K562 (cell line): ENCODE measurements around the gene MYO1D. TPM values are rescaled to one million over a fixed set of nuclear protein-coding genes. Genes with fewer than 3 reads are reported as not detected.

Experiments used
- ATAC-seq: fragments of 200-7000 bp; cut with Tn5 transposase; 3 replicates; pipeline ENCODE4 v1.9.1; 2020; ENCODE audit warnings: moderate library complexity
- BruUV-seq: library from RNA; stranded (reverse); fragments of 400-500 nt; replicated peaks from 2 replicates; lab custom pipeline; 2021; lab: Mats Ljungman, UMichigan
- CTCF ChIA-PET: fragments of 300-600 bp; formaldehyde crosslinking; extraction: SDS; loops from one replicate; lab custom pipeline; 2021; ENCODE audit warnings: low intra/inter-chr PET ratio; lab: Yijun Ruan, JAX
- POLR2A ChIA-PET: fragments of 300-600, 350-650 bp; sonication (Branson Sonifier 250); formaldehyde crosslinking; extraction: SDS; loops from one replicate; lab custom pipeline; 2021; ENCODE audit warnings: antibody characterized with exemption, inconsistent platforms; lab: Yijun Ruan, JAX
- DNase-seq, 4 experiments: peaks; one replicate each; pipeline versions ENCODE4 v3.0.0 to v3.0.0-alpha.2; 2011 to 2018; ENCODE audit warnings: low spot score in 3 of 4, mixed read lengths in 3 of 4; ENCODE audit errors: extremely low read depth in 1 of 4
- FAIRE-seq: peaks from 2 replicates; lab custom pipeline; 2011; peaks lifted over from hg19 to GRCh38; lab: Jason Lieb, UNC
- H2AFZ ChIP-seq: 2 replicates; pipeline ENCODE4 v1.6.0; 2011; ENCODE audit warnings: low read depth, low read length, control low read depth, inconsistent platforms
- H3K27ac ChIP-seq: fragments of 200-600 bp; 3 replicates; pipeline ENCODE4 v1.8.0; 2011; ENCODE audit warnings: low read depth, mild to moderate bottlenecking, control low read depth, inconsistent platforms, low read length, moderate library complexity, mixed read lengths; ENCODE audit errors: extremely low read depth
- H3K27me3 ChIP-seq, 2 experiments: fragments of 300-600 bp in 1 of 2; 2 replicates in 1 of 2; 3 replicates in 1 of 2; pipeline versions ENCODE4 v1.6.0 to v1.8.0; 2011; ENCODE audit warnings: inconsistent platforms in 2 of 2, low read length in 2 of 2, mild to moderate bottlenecking in 1 of 2, mixed read lengths in 1 of 2, moderate library complexity in 1 of 2; ENCODE audit not compliant: control insufficient read depth in 2 of 2, insufficient read depth in 2 of 2
- H3K36me3 ChIP-seq: fragments of 300-600 bp; 3 replicates; pipeline ENCODE4 v1.8.0; 2011; ENCODE audit warnings: mild to moderate bottlenecking, low read length, inconsistent platforms; ENCODE audit not compliant: control insufficient read depth, insufficient read depth
- H3K4me1 ChIP-seq, 2 experiments: fragments of 200-600 bp in 1 of 2; replicated peaks in 1 of 2; 2 replicates in 1 of 2; 3 replicates in 1 of 2; pipeline versions ENCODE4 v1.5.1 to v1.8.0; 2011; ENCODE audit warnings: inconsistent platforms in 2 of 2, low read length in 2 of 2, mild to moderate bottlenecking in 1 of 2, mixed read lengths in 1 of 2, moderate library complexity in 1 of 2; ENCODE audit not compliant: control insufficient read depth in 2 of 2, insufficient read depth in 2 of 2
- H3K4me2 ChIP-seq: 2 replicates; pipeline ENCODE4 v1.6.1; 2011; ENCODE audit warnings: low read length, control low read depth, inconsistent platforms, mixed read lengths; ENCODE audit not compliant: insufficient read depth
- H3K4me3 ChIP-seq: fragments of 200-600 bp; sonication (generic), shearing (Covaris generic); 2 replicates; pipeline ENCODE4 v1.5.1; 2016; ENCODE audit warnings: control low read depth, inconsistent platforms
- H3K79me2 ChIP-seq: fragments of 200-600 bp; 3 replicates; pipeline ENCODE4 v1.8.0; 2011; ENCODE audit warnings: low read length, inconsistent platforms; ENCODE audit not compliant: control insufficient read depth, insufficient read depth
- H3K9ac ChIP-seq, 2 experiments: 2 replicates each; pipeline versions ENCODE4 v1.6.0 to v1.6.1; 2011; ENCODE audit warnings: low read depth in 2 of 2, low read length in 2 of 2, control low read depth in 1 of 2, inconsistent platforms in 1 of 2, mild to moderate bottlenecking in 1 of 2, mixed read lengths in 1 of 2; ENCODE audit not compliant: insufficient read depth in 1 of 2
- H3K9me1 ChIP-seq: one replicate; pipeline ENCODE4 v1.6.0; 2011; ENCODE audit warnings: inconsistent platforms, mild to moderate bottlenecking, low read length, moderate library complexity; ENCODE audit not compliant: control insufficient read depth, insufficient read depth
- H3K9me3 ChIP-seq: replicated peaks from 2 replicates; pipeline ENCODE4 v1.5.1; 2011; ENCODE audit warnings: low read depth, low read length, inconsistent platforms; ENCODE audit not compliant: control insufficient read depth, insufficient read depth
- H4K20me1 ChIP-seq: replicated peaks from 2 replicates; pipeline ENCODE4 v1.6.1; 2011; ENCODE audit warnings: low read length, inconsistent platforms, mixed read lengths; ENCODE audit not compliant: control insufficient read depth, insufficient read depth
- ESRRB ChIP-seq: fragments of 250-450 bp; sonication (Bioruptor Pico); IDR thresholded peaks from 2 replicates; pipeline ENCODE4 v1.5.0; 2020; ENCODE audit warnings: mild to moderate bottlenecking, moderate library complexity, borderline replicate concordance
- KDM5B ChIP-seq: fragments of 200-600 bp; sonication (generic); IDR thresholded peaks from 2 replicates; pipeline ENCODE4 v1.6.1; 2012; ENCODE audit warnings: low read depth, mild to moderate bottlenecking, moderate library complexity, low read length, control low read depth, inconsistent platforms; ENCODE audit not compliant: insufficient replicate concordance
- PTTG1 ChIP-seq: fragments of 450-650 bp; IDR thresholded peaks from 2 replicates; pipeline ENCODE4 v1.6.1; 2016; ENCODE audit warnings: low read depth, mild to moderate bottlenecking, missing genetic modification characterization, missing compliant biosample characterization
- SP2 ChIP-seq: IDR thresholded peaks from 2 replicates; pipeline ENCODE4 v1.6.1; 2011; ENCODE audit warnings: mild to moderate bottlenecking, low read depth, low read length, moderate library complexity; ENCODE audit not compliant: poor library complexity, severe bottlenecking; ENCODE audit errors: extremely low read depth
- ZNF830 ChIP-seq: fragments of 250-450 bp; sonication (Bioruptor Pico); IDR thresholded peaks from 2 replicates; pipeline ENCODE4 v1.5.0; 2021; ENCODE audit warnings: mild to moderate bottlenecking
- WGBS: fragments of 100-300 bp; shearing (Covaris generic); methylation state at CpG from one replicate; pipeline ENCODE4 v1.1.6; 2016; ENCODE audit warnings: low coverage, mixed read lengths; ENCODE audit not compliant: insufficient coverage; ENCODE audit errors: missing lambda C conversion rate; 5-methylcytosine and 5-hydroxymethylcytosine counted together
- in situ Hi-C: fragments of 300-500 bp; cut with MboI; formaldehyde crosslinking; loops from 4 replicates; pipeline ENCODE4 v1.15.0; 2018; ENCODE audit warnings: inconsistent platforms, mixed read lengths
- intact Hi-C: fragments of 100-400 bp; cut with micrococcal nuclease; formaldehyde crosslinking; loops from 2 replicates; pipeline ENCODE4 v1.14.2; 2022
- polyA plus RNA-seq, 8 experiments: library from polyadenylated mRNA; depleted of rRNA in 4 of 8; stranded (reverse) in 5 of 8; unstranded in 3 of 8; fragments of >200 nt; fragmentation: Nextera tagmentation in 2 of 8; fragmentation: Illumina TruSeq in 1 of 8; extraction: Ambion mirVana in 2 of 8; extraction: Trizol in 1 of 8; gene quantifications; 2 replicates each; pipeline versions ENCODE4 v1.2.1 to v1.2.3, GENCODE V29; 2011 to 2014; ENCODE audit warnings: inconsistent platforms in 1 of 8, missing spikeins in 1 of 8
- total RNA-seq, 7 experiments: library from RNA; depleted of rRNA in 6 of 7; stranded (reverse); fragments of >200 nt in 6 of 7; fragmentation: Illumina TruSeq in 2 of 7; extraction: Trizol in 2 of 7; gene quantifications; 2 replicates each; pipeline versions ENCODE4 v1.2.1 to v1.2.3, GENCODE V29; 2011 to 2021; ENCODE audit warnings: low replicate concordance in 1 of 7
- TF ChIP-seq, protein P1 (sequence below): IDR thresholded peaks from 2 replicates; pipeline ENCODE4 v1.6.1; 2012; ENCODE audit warnings: low read depth, low read length, improper control_type of control experiment, borderline replicate concordance
- TF ChIP-seq, protein P2 (sequence below), 2 experiments: fragments of 450-650 bp; conservative IDR thresholded peaks; 2 replicates each; pipeline ENCODE4 v1.6.1; 2017; ENCODE audit warnings: mild to moderate bottlenecking in 2 of 2, moderate library complexity in 2 of 2

The MYO1D gene
- total and polyA plus RNA-seq, 9 of the 15 experiments (the other 6 are each of a cell fraction or from before 2014, with no cell fraction given) = 2.1 to 71.2 (median 45.4) TPM

GRCh38 chr17:32565401-32565800 is 311.5 kb downstream of the MYO1D start:
- 53% methylated on average over 3 of the region's 3 CpGs for WGBS
- FAIRE-seq (no peak), ATAC-seq (no peak), DNase-seq (no peak)
- ChIA-PET CTCF (no interaction called here), POLR2A (no interaction called here)
- in situ Hi-C loops (no loop called here), intact Hi-C loops (no loop called here)
- H3K4me3 ChIP-seq = no peak overlapping the region
- no peak overlapping the region for H3K27ac ChIP-seq
- no peaks in the 10 kb centered on the region for H3K9me3 ChIP-seq
- no peaks in the 10 kb centered on the region for H3K9me1 ChIP-seq
- H3K36me3 ChIP-seq = no peaks in the 10 kb centered on the region; the same call in 2 of the 3 replicates
- H3K4me1 ChIP-seq = no peaks in the 10 kb centered on the region
- H4K20me1 ChIP-seq = no peaks in the 10 kb centered on the region
- no peak overlapping the region for H3K9ac ChIP-seq
- H3K79me2 ChIP-seq = no peaks in the 10 kb centered on the region
- TF ChIP-seq, protein P1, sequence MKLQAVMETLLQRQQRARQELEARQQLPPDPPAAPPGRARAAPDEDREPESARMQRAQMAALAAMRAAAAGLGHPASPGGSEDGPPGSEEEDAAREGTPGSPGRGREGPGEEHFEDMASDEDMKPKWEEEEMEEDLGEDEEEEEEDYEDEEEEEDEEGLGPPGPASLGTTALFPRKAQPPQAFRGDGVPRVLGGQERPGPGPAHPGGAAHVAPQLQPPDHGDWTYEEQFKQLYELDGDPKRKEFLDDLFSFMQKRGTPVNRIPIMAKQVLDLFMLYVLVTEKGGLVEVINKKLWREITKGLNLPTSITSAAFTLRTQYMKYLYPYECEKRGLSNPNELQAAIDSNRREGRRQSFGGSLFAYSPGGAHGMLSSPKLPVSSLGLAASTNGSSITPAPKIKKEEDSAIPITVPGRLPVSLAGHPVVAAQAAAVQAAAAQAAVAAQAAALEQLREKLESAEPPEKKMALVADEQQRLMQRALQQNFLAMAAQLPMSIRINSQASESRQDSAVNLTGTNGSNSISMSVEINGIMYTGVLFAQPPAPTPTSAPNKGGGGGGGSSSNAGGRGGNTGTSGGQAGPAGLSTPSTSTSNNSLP = no peak
- TF ChIP-seq PTTG1 (tag) = no peak
- TF ChIP-seq ZNF830 (CRISPR knock-in tag) = no peak
- no peak for TF ChIP-seq KDM5B
- TF ChIP-seq, protein P2, sequence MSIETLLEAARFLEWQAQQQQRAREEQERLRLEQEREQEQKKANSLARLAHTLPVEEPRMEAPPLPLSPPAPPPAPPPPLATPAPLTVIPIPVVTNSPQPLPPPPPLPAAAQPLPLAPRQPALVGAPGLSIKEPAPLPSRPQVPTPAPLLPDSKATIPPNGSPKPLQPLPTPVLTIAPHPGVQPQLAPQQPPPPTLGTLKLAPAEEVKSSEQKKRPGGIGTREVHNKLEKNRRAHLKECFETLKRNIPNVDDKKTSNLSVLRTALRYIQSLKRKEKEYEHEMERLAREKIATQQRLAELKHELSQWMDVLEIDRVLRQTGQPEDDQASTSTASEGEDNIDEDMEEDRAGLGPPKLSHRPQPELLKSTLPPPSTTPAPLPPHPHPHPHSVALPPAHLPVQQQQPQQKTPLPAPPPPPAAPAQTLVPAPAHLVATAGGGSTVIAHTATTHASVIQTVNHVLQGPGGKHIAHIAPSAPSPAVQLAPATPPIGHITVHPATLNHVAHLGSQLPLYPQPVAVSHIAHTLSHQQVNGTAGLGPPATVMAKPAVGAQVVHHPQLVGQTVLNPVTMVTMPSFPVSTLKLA (conservative IDR thresholded peaks at IDR 0.05) = no peak
- no peak for TF ChIP-seq SP2
- TF ChIP-seq ESRRB (CRISPR knock-in tag) = no peak
- H2AFZ ChIP-seq = no peak overlapping the region
- no peak overlapping the region for H3K4me2 ChIP-seq
- no TSS peak for BruUV-seq
- no peaks in the 10 kb centered on the region for H3K27me3 ChIP-seq
